ENCODE results near the gene MB.

DNA sequence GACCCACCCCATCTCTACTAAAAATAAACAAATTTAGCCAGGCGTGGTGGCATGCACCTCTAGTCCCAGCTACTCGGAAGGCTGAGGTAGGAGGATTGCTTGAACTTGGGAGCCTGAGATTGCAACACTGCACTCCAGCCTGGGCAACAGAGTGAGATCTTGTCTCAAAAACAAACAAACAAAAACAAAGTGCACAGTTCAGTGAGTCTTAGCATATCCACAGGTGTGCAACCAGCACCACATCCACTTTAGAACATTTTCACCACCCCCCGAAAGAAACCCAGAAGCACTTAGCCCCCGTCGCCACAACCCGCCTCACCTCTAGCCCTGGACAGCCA lies 27.4 kb downstream of the MB start:
- TF ChIP-seq, protein P1, sequence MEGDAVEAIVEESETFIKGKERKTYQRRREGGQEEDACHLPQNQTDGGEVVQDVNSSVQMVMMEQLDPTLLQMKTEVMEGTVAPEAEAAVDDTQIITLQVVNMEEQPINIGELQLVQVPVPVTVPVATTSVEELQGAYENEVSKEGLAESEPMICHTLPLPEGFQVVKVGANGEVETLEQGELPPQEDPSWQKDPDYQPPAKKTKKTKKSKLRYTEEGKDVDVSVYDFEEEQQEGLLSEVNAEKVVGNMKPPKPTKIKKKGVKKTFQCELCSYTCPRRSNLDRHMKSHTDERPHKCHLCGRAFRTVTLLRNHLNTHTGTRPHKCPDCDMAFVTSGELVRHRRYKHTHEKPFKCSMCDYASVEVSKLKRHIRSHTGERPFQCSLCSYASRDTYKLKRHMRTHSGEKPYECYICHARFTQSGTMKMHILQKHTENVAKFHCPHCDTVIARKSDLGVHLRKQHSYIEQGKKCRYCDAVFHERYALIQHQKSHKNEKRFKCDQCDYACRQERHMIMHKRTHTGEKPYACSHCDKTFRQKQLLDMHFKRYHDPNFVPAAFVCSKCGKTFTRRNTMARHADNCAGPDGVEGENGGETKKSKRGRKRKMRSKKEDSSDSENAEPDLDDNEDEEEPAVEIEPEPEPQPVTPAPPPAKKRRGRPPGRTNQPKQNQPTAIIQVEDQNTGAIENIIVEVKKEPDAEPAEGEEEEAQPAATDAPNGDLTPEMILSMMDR (IDR thresholded peaks at IDR 0.05): no peak
- TF ChIP-seq EZH2 (IDR thresholded peaks at IDR 0.05; ENCODE audit: borderline replicate concordance, insufficient read depth, low read depth, low read length, poor library complexity, severe bottlenecking): no peak
